Measurements from ENCODE around the gene ARL14EP.

ARL14EP gene

DNA sequence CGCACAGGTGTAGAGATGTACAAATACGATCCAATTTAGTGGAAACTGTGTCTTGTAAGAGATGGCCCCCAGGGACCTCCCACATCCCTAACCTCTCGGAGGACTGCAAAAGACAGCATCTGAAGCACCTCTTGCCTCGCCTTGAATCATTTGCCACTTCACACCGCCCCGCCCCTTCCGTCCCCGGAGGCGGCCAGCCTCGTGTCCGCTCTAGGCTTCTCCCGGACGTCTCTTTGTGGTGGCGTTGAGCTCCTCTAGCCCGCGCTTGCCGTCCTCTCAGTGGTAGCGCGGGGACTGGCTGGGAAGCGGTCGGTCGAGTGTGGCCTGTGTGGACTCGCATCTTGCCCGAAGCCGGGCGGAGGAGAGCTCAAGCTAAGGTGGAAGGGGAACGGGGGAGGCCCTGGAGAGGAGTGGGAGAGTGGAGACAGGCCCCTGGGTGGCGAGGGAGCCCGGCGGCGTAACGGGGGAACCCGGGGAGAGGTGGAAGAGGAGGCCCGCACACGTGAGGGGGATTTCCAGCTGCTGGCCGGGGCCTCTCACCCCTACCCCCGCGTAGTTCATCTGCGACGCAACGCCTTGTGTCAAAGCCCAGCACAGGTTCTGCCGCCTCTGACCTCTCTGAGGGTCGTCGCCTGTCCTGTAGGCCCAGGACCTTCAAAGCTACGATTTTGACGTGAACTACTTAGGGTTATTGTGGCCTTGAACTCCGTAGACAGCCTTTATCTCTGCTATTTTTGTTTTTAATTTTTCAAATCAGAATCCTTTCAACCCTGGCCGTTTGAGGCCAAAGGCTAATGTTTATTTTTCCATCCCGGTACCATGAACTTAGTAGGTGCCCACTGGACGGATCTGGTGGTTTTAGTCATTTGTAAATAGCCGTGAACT, at the start of gene ARL14EP:
ARL14EP (plus strand) TSS at position 279 of the 885 bp plus-strand sequence. CDS start 7,845 bp downstream, outside the sequence.
- DNase-seq, result peak; percentile 93

GRCh38 chr11:30277176-30277575, 45.7 kb upstream of the ARL14EP start:
- no peak for DNase-seq

- no peak for DNase-seq
Observed at GRCh38 chr11:30279796-30280195, 43.1 kb upstream of the ARL14EP start.

DNA sequence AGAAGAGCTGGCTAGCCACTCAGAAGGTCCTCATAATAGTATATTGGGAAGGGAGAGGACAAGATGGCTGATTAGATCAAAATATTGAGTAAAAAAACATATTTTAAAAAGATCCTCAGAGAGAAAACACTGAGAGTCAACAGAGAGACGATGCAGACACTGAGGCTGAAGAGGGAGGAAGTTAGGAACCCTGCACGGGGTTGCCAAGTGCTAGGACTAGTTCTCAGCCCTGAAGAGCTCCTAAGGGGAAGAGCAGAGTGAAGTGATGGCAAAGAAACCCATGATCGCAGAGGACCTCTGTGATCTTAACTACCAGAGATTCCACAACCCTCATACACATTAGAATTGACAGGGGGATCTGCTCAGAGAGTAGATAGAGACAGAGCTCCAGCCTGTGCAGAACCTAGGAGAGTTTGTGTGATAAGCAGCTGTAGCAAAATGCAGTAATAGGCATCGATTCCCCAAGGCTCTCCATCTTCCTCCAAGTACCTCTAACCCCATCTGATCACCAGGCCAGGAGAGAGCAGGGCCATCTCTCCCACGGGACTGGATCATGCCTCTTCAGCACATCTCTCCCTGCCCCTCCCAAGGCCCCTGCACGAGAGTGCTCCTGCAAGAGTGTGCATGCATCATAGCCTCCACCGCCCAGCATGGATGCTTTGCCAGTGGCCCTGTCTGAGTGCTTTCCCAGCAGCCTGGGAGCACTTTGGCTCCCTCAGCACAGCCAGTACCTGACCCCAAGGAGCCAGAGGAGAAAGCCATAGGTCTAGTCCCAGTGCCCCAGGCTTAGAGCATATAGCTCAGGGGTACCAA, 41.2 kb upstream of the ARL14EP start:
- no peak for DNase-seq

DNA sequence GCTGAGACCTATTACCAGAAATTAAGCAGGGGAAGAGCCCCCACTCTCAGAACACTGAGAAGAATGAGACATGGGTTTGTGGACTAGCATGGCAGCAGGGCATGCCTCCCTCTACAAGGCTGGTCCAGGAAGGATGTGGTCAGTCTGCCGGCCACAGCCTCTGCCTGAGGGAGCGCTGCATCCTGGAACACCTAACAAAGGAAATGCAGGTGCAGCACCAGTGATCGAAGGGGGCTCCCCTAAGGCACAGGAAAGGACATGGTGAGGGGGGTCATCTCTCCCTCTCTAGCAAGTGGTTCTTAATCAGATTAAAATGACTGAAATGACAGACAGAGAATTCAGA, 40.6 kb upstream of the ARL14EP start:
- peak; percentile 17 for DNase-seq

GRCh38 chr11:30284836-30285235, 38.1 kb upstream of the ARL14EP start:
- DNase-seq, result no peak

- no peak for DNase-seq
Observed at GRCh38 chr11:30285416-30286121, 37.3 kb upstream of the ARL14EP start.

DNA sequence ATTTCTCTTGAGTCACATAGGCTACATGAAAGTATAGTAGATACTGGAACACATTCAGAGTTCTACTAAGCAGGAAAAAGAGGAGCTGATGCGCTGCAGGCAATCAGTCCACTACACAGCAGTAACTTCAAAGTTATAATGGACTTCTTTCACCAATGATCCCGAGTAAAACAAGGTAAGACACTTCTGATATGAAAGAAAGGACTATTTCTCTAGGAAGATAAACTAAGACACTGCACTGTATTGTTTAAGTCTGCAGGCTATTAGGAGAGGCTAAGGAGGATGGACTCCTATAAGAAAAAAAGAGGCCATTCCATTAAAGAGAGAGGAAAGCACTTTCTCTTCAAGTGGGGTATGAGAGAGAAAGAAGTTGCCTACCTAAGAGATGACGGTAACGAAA, 31.6 kb upstream of the ARL14EP start:
- no peak for DNase-seq

DNA sequence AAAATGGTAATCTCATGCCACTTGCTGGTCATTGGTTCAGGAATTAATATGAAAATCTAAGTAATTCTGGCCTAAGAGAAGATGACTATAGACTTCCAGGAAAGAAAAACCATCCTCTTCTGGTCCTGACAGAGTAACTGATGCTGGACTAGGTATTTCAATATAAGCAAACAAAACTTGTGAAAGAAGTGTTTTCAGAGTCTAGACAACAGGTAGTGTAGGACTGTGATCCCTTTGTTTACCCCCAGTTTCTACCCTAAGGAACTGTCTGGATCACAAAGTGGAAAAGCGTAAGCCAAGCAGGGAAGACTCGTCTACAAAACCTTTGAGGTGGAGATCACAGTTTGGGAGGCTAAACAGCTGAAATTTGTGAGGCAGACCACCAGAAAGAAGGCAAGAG, 30.4 kb upstream of the ARL14EP start:
- no peak for DNase-seq

- DNase-seq, result no peak
Observed at GRCh38 chr11:30295178-30295885, 27.6 kb upstream of the ARL14EP start.

GRCh38 chr11:30304620-30305019, 18.3 kb upstream of the ARL14EP start:
- DNase-seq, result no peak

GRCh38 chr11:30310623-30311022, 12.3 kb upstream of the ARL14EP start:
- no peak for DNase-seq

DNA sequence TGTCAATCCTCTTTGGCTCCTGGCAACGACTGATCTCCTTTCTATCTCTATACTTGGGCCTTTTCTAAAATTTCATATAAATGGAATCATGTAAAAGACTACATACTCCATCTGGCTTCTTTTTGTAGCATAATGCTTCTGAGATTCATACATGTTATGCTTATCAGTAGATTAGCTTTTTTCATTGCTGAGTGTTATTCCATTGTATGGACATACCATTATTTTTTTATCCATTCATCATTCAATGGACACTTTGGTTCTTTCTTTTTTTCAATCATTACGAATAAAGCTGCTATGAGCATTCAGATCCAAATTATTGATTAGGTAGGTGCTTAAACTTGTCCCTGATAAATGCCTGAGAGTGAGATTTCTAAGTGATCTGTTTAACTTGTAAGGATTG, 11.7 kb upstream of the ARL14EP start:
- no peak for DNase-seq

- no peak for DNase-seq
Observed at GRCh38 chr11:30312243-30312642, 10.7 kb upstream of the ARL14EP start.

GRCh38 chr11:30313580-30313979, 9.3 kb upstream of the ARL14EP start:
- DNase-seq, result no peak

GRCh38 chr11:30314625-30315024, 8.3 kb upstream of the ARL14EP start:
- no peak for DNase-seq

- DNase-seq, result no peak
Observed at GRCh38 chr11:30316237-30316636, 6.7 kb upstream of the ARL14EP start.

DNA sequence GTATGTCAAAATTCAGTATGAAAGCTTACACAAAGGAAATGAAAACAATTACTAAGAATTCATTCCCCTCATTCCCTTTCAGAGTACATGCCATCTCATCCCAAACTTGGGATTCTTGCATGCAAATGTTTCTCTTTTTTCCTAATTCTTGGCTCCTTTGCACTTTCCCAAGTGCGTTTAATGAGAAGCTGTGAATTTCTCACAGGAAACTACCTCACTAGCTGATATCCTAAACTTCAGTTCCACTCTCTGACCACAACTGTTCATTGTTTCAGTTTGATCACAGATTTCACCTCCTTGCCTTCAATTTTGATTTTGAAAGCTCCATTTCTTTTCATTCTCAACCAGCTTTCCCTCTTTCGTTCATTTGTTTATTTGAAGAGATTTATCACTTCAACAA, 5.9 kb upstream of the ARL14EP start:
- DNase-seq, result no peak

DNA sequence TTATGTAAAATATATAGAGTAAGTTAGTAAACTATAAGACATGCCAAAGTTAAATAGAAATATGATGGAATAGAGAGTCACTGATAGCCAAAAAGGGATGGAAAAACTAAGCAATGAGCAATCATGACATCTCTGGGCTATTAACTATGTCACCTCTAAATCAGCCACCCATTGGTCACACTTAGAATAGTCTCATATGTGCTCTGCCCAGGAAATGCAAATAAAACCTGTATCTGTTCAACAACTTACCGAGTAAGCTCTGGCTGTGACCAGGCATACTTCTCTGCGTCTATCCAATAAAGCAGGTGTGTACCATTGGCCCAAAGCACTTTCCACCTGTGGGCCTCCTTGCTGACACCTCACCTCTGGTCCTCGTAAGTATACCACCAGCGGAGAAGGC, 1.6 kb upstream of the ARL14EP start:
- no peak for DNase-seq

DNA sequence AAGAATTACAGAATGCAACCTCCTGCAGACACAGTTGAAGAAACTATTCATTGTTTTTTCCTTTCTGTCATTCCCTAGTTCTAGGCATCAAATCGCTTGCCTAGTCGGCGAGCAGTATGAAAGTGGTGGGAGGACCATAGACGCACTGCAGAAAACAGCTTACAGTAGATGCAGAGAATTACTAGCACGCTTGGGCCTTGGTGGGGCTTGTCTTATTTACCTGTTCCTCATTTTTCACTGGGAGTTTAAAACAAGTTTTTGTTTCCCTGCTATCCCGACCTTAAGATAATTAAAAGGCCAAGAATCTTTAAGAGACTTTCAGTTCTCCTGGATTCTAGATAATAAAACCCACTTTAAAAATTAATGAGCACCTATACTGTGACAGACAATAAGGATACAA, 713 bp upstream of the ARL14EP start:
- DNase-seq, result no peak

DNA sequence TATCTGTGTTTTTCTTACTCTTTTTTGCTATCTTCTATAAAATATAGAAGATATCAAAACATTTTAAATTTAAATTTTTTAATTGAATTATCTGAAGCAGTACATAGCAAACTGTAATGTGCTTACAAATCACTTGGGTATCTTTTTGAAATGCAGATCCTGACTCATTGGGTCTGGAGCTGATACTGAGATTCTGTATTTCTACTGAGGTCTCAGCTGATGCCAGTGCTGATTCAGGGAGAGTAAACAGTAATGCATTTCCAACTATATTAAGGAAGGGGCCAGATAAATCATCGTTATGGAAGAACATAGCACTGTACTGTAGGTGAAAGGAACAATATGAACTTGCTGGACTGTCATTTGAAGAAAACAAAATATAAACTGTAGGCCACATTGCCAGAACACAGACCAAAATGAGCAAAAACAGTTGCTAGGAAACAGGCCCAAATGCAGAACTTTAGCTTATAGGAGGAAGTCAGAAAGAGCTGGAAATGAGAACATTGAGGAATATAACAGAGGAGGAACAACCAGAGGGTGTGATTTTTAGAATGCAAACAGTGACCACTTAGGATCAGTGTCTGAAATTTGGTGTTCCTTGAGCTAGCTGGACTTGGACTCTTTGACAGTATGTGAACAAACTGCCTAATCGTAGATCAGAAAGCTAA, 3.3 kb downstream of the ARL14EP start:
- no peak for DNase-seq

DNA sequence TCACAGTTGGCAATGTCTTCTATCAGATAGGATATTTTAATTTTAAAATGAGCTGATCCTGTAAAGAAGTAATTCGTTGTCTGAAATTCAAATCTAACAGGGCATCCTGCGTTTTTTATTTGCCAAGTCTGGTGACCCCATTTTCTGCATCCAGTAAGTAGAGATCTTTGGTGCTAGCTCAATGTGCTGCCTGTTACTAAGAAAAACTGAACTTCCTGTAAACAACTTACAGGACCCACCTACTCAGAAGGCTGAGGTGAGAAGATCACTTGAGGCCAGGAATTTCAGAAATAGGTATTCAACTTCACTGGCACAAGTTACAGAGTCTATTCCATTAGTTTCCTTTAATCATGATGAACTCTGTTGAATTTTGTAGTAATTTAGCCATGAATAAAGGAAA, 4.0 kb downstream of the ARL14EP start:
- DNase-seq, result no peak
